SK-N-MC (cell line): ENCODE data around the gene RYR2.

Experiments
- EZH2 ChIP-seq: fragments of 200-600 bp; sonication (generic); IDR thresholded peaks from one replicate; pipeline ENCODE4 v1.6.1; 2017; ENCODE audit warnings: antibody characterized with exemption
- POLR2AphosphoS5 ChIP-seq: IDR thresholded peaks from 2 replicates; pipeline ENCODE4 v1.6.1; 2012; ENCODE audit warnings: mild to moderate bottlenecking, low read depth, low read length, borderline replicate concordance

GRCh38 chr1:237788069-237788468 is 746.1 kb downstream of the RYR2 start:
- TF ChIP-seq POLR2AphosphoS5 (no peak), EZH2 (no peak)
